ENCODE measurements around the gene SORD. TPM values are rescaled to one million over a fixed set of nuclear protein-coding genes. Genes with fewer than 3 reads are reported as not detected.

Gene SORD
- total and polyA plus RNA-seq, 4 donors, result 5.7 to 7.1 (median 6.8) TPM

- intact Hi-C loops (cut with DNase I), result no loop called here
- Histone ChIP-seq H3K27ac (ENCODE audit: low read depth in 1 of 2, low read length in 2 of 2) (no peak within 1 kb of the TSS), H3K36me3 (ENCODE audit: control insufficient read depth in 1 of 2, insufficient read depth in 2 of 2, low read length in 1 of 2) (no peaks in the 10 kb centered on the region), H3K4me3 (ENCODE audit: low read length in 2 of 2) (no peak within 1 kb of the TSS), H3K9me3 (ENCODE audit: control insufficient read depth, low read length) (no peaks in the 10 kb centered on the region), H3K4me1 (ENCODE audit: control insufficient read depth in 1 of 2, insufficient read depth in 2 of 2, low read length in 2 of 2) (no peaks in the 10 kb centered on the region), H3K27me3 (ENCODE audit: control insufficient read depth in 1 of 2, insufficient read depth in 2 of 2, low read length in 1 of 2) (no peaks in the 10 kb centered on the region)
- ATAC-seq (ENCODE audit: low FRiP score) (no peak), DNase-seq (peak in 1 of 2 donors; percentile 71)
- 2% methylated on average over 42 of the region's 42 CpGs for WGBS, 2 donors
These were observed 91.2 kb downstream of the SORD start, which contains the start of the genes DUOX2 and DUOXA2 for GRCh38 chr15:45114076-45114750. Gene DUOX2, minus strand, starts transcription at chr15:45114172. Its CDS starts 761 bp downstream, at chr15:45113411. Gene DUOXA2, plus strand, starts transcription at chr15:45114326. Its CDS starts 280 bp downstream, at chr15:45114606.

- ATAC-seq (ENCODE audit: low FRiP score) (no peak), DNase-seq (no peak)
- Histone ChIP-seq H3K27ac (ENCODE audit: low read depth in 1 of 2, low read length in 2 of 2) (no peak overlapping the region), H3K27me3 (ENCODE audit: control insufficient read depth in 1 of 2, insufficient read depth in 2 of 2, low read length in 1 of 2) (no peaks in the 10 kb centered on the region), H3K36me3 (ENCODE audit: control insufficient read depth in 1 of 2, insufficient read depth in 2 of 2, low read length in 1 of 2) (no peaks in the 10 kb centered on the region), H3K9me3 (ENCODE audit: control insufficient read depth, low read length) (no peaks in the 10 kb centered on the region), H3K4me3 (ENCODE audit: low read length in 2 of 2) (no peak overlapping the region), H3K4me1 (ENCODE audit: control insufficient read depth in 1 of 2, insufficient read depth in 2 of 2, low read length in 2 of 2) (no peaks in the 10 kb centered on the region)
- intact Hi-C loops (cut with DNase I), result no loop called here
- 9 to 15% methylated on average over 2 of the region's 2 CpGs for WGBS, 2 donors
These were observed 91.7 kb downstream of the SORD start for GRCh38 chr15:45114751-45115085.

- DNase-seq (peak in 1 of 2 donors; percentile 49), ATAC-seq (ENCODE audit: low FRiP score) (no peak)
- H3K27me3 ChIP-seq (ENCODE audit: control insufficient read depth in 1 of 2, insufficient read depth in 2 of 2, low read length in 1 of 2), result no peaks in the 10 kb centered on the region
- no peaks in the 10 kb centered on the region for H3K36me3 ChIP-seq (ENCODE audit: control insufficient read depth in 1 of 2, insufficient read depth in 2 of 2, low read length in 1 of 2)
- no peaks in the 10 kb centered on the region for H3K9me3 ChIP-seq (ENCODE audit: control insufficient read depth, low read length)
- no peak overlapping the region for H3K27ac ChIP-seq (ENCODE audit: low read depth in 1 of 2, low read length in 2 of 2)
- H3K4me3 ChIP-seq (ENCODE audit: low read length in 2 of 2), result no peak overlapping the region
- 77 to 78% methylated on average over 7 of the region's 7 CpGs for WGBS, 2 donors
- no peaks in the 10 kb centered on the region for H3K4me1 ChIP-seq (ENCODE audit: control insufficient read depth in 1 of 2, insufficient read depth in 2 of 2, low read length in 2 of 2)
- intact Hi-C loops (cut with DNase I), result no loop called here
These were observed 92.4 kb downstream of the SORD start for GRCh38 chr15:45115312-45115820.

DNA sequence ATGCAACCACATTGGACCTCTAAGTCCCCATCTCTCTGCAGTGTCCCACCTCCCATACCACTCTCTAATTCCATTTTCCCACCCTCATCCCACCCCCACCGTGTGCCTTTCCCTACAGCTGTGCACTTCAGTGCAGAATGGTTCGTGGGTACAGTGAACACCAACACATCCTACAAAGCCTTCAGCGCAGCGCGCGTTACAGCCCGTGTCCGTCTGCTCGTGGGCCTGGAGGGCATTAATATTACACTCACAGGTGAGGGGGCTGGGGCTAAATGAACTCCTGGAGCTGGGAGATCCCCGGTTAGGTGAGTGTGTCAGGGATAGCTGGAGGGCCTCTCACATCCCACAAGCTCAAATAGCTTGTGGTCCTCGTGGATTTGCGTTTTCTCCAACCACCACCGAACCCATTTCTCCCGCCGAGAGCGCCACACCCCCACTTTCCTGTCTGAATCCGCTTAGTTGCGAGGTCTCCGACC lies 93.0 kb downstream of the SORD start:
- DNase-seq, result peak in 1 of 2 donors; percentile 70
- no peak overlapping the region for H3K27ac ChIP-seq (ENCODE audit: low read depth in 1 of 2, low read length in 2 of 2)
- no peak for ATAC-seq (ENCODE audit: low FRiP score)
- no peaks in the 10 kb centered on the region for H3K36me3 ChIP-seq (ENCODE audit: control insufficient read depth in 1 of 2, insufficient read depth in 2 of 2, low read length in 1 of 2)
- H3K27me3 ChIP-seq (ENCODE audit: control insufficient read depth in 1 of 2, insufficient read depth in 2 of 2, low read length in 1 of 2), result no peaks in the 10 kb centered on the region
- H3K9me3 ChIP-seq (ENCODE audit: control insufficient read depth, low read length), result no peaks in the 10 kb centered on the region
- H3K4me1 ChIP-seq (ENCODE audit: control insufficient read depth in 1 of 2, insufficient read depth in 2 of 2, low read length in 2 of 2), result no peaks in the 10 kb centered on the region
- 32 to 35% methylated on average over 19 of the region's 19 CpGs for WGBS, 2 donors
- H3K4me3 ChIP-seq (ENCODE audit: low read length in 2 of 2), result no peak overlapping the region
- intact Hi-C loops (cut with DNase I), result no loop called here

DNA sequence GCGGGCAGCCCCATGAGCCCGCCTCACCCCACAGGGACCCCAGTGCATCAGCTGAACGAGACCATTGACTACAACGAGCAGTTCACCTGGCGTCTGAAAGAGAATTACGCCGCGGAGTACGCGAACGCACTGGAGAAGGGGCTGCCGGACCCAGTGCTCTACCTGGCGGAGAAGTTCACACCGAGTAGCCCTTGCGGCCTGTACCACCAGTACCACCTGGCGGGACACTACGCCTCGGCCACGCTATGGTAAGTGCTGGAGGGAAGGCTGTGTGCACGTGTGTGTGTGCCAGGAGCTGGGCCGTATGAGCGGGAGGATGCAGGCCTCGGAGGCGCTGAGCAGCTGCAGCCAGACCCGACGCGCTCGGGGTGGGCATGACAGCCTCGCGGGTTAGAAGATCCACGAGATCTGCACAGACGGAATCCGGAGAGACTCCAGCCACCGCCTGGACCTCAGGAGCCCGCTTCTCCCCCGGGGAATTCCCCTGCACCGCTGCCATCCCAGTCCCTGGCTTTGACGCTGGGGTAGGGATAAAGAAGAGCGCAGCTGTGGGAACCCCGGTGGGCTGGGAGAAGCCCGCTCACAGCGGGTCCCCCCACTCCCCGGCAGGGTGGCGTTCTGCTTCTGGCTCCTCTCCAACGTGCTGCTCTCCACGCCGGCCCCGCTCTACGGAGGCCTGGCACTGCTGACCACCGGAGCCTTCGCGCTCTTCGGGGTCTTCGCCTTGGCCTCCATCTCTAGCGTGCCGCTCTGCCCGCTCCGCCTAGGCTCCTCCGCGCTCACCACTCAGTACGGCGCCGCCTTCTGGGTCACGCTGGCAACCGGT lies 93.7 kb downstream of the SORD start:
- 7% methylated on average over 65 of the region's 65 CpGs for WGBS, 2 donors
- no peaks in the 10 kb centered on the region for H3K27me3 ChIP-seq (ENCODE audit: control insufficient read depth in 1 of 2, insufficient read depth in 2 of 2, low read length in 1 of 2)
- ATAC-seq (ENCODE audit: low FRiP score) (no peak), DNase-seq (peak in 1 of 2 donors; percentile 76)
- H3K9me3 ChIP-seq (ENCODE audit: control insufficient read depth, low read length), result no peaks in the 10 kb centered on the region
- intact Hi-C loops (cut with DNase I), result no loop called here
- H3K4me1 ChIP-seq (ENCODE audit: control insufficient read depth in 1 of 2, insufficient read depth in 2 of 2, low read length in 2 of 2), result no peaks in the 10 kb centered on the region
- H3K4me3 ChIP-seq (ENCODE audit: low read length in 2 of 2), result no peak overlapping the region
- no peaks in the 10 kb centered on the region for H3K36me3 ChIP-seq (ENCODE audit: control insufficient read depth in 1 of 2, insufficient read depth in 2 of 2, low read length in 1 of 2)
- no peak overlapping the region for H3K27ac ChIP-seq (ENCODE audit: low read depth in 1 of 2, low read length in 2 of 2)

GRCh38 chr15:45117308-45118130 lies 94.5 kb downstream of the SORD start:
- Histone ChIP-seq H3K36me3 (ENCODE audit: control insufficient read depth in 1 of 2, insufficient read depth in 2 of 2, low read length in 1 of 2) (no peaks in the 10 kb centered on the region), H3K27me3 (ENCODE audit: control insufficient read depth in 1 of 2, insufficient read depth in 2 of 2, low read length in 1 of 2) (no peaks in the 10 kb centered on the region), H3K4me1 (ENCODE audit: control insufficient read depth in 1 of 2, insufficient read depth in 2 of 2, low read length in 2 of 2) (no peaks in the 10 kb centered on the region), H3K4me3 (ENCODE audit: low read length in 2 of 2) (no peak overlapping the region), H3K27ac (ENCODE audit: low read depth in 1 of 2, low read length in 2 of 2) (no peak overlapping the region), H3K9me3 (ENCODE audit: control insufficient read depth, low read length) (no peaks in the 10 kb centered on the region)
- DNase-seq (peak in 1 of 2 donors; percentile 65), ATAC-seq (ENCODE audit: low FRiP score) (peak; percentile 13)
- WGBS, 2 donors, result 26 to 31% methylated on average over 30 to 33 of the region's 33 CpGs
- intact Hi-C loops (cut with DNase I), result no loop called here

GRCh38 chr15:45118131-45118588 lies 95.2 kb downstream of the SORD start:
- intact Hi-C loops (cut with DNase I), result no loop called here
- Histone ChIP-seq H3K27ac (ENCODE audit: low read depth in 1 of 2, low read length in 2 of 2) (no peak overlapping the region), H3K36me3 (ENCODE audit: control insufficient read depth in 1 of 2, insufficient read depth in 2 of 2, low read length in 1 of 2) (no peaks in the 10 kb centered on the region), H3K9me3 (ENCODE audit: control insufficient read depth, low read length) (no peaks in the 10 kb centered on the region), H3K4me1 (ENCODE audit: control insufficient read depth in 1 of 2, insufficient read depth in 2 of 2, low read length in 2 of 2) (no peaks in the 10 kb centered on the region), H3K4me3 (ENCODE audit: low read length in 2 of 2) (no peak overlapping the region), H3K27me3 (ENCODE audit: control insufficient read depth in 1 of 2, insufficient read depth in 2 of 2, low read length in 1 of 2) (no peaks in the 10 kb centered on the region)
- ATAC-seq (ENCODE audit: low FRiP score), result peak; percentile 94
- 0 to 1% methylated on average over 14 of the region's 14 CpGs for WGBS, 2 donors
- peak; percentile 90 to 93 for DNase-seq

GRCh38 chr15:45118996-45119395 lies 96.0 kb downstream of the SORD start:
- no peaks in the 10 kb centered on the region for H3K27me3 ChIP-seq (ENCODE audit: control insufficient read depth in 1 of 2, insufficient read depth in 2 of 2, low read length in 1 of 2)
- no peaks in the 10 kb centered on the region for H3K36me3 ChIP-seq (ENCODE audit: control insufficient read depth in 1 of 2, insufficient read depth in 2 of 2, low read length in 1 of 2)
- intact Hi-C loops (cut with DNase I), result no loop called here
- no peaks in the 10 kb centered on the region for H3K9me3 ChIP-seq (ENCODE audit: control insufficient read depth, low read length)
- no peak overlapping the region for H3K4me3 ChIP-seq (ENCODE audit: low read length in 2 of 2)
- ATAC-seq (ENCODE audit: low FRiP score) (no peak), DNase-seq (peak in 1 of 2 donors; percentile 43)
- WGBS, 2 donors, result 90 to 94% methylated on average over 5 of the region's 5 CpGs
- H3K27ac ChIP-seq (ENCODE audit: low read depth in 1 of 2, low read length in 2 of 2), result no peak overlapping the region
- no peaks in the 10 kb centered on the region for H3K4me1 ChIP-seq (ENCODE audit: control insufficient read depth in 1 of 2, insufficient read depth in 2 of 2, low read length in 2 of 2)
